NCI-H2196 (cell line): ENCODE measurements around the gene DTX3.
"Not testable (repeated sequence)": the region's sequence is repeated elsewhere in the genome, so short reads cannot be mapped to it uniquely, and the experiment has no call there.

Experiments used
- DNase-seq: peaks from one replicate; lab custom pipeline; 2025; ENCODE audit not compliant: unreplicated experiment; lab: John Stamatoyannopoulos, UW

DTX3 gene

DNA sequence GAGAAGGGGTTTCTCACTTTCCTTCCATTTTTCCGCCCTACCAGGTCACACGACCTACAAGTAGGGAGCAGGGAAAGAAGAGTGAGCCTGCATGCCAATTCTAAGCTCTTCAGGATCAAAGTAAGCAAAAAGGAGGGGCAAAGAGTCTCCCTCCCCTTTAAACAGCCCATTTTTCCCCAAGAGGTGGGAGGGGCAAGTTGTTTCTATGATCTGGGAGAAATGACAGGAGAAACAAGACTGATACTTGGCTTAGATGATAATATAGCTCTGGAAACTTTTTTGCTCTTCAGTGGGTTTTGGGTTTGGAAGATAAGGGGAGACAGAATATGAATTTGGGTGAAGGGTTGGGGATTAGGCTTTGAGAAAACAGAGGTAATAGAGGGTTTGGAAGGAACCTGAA is 1.8 kb downstream of the DTX3 start:
- DNase-seq, result no peak

DNA sequence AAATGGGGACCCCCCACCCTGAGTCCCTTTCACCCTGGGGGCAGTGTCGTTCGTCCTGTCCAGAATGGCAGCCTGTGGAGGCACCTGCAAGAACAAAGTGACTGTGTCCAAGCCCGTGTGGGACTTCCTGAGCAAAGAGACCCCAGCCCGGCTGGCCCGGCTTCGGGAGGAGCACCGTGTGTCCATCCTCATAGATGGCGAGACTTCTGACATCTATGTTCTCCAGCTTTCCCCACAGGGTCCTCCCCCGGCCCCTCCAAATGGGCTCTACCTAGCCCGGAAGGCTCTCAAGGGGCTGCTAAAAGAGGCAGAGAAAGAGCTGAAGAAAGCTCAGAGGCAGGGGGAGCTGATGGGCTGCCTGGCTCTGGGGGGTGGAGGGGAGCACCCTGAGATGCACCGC is 2.2 kb downstream of the DTX3 start:
- no peak for DNase-seq

DNA sequence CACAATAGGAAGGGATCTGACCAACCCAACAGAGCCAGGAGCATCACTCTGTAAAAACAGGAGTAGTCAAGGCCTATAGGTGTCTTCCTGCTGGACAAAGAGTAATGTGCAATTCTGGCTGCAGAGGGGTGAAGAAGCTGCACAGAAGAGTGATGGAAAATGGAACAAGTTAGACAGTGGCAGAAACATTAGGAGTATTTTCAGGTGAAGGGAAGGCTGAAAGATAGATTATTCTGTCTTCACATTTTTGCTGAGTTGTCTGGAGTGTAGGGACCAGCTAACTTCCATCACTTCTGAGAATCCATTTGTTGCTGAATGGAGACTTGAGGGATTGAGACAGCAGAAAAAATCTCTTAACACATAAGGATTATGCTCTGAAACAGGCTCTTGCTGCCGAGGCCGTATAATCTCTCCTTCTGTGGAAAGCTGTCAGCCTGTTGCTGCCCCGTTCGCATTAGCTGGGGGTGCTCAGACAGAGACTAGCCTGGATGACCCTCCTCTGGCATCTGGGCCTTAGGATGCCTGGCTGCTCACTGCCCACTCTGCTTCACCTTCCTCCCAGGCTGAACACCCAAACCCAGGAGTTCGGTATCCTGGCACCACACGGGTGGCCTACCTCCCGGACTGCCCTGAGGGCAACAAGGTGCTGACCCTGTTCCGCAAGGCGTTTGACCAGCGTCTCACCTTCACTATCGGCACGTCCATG is 3.5 kb downstream of the DTX3 start:
- no peak for DNase-seq

DNA sequence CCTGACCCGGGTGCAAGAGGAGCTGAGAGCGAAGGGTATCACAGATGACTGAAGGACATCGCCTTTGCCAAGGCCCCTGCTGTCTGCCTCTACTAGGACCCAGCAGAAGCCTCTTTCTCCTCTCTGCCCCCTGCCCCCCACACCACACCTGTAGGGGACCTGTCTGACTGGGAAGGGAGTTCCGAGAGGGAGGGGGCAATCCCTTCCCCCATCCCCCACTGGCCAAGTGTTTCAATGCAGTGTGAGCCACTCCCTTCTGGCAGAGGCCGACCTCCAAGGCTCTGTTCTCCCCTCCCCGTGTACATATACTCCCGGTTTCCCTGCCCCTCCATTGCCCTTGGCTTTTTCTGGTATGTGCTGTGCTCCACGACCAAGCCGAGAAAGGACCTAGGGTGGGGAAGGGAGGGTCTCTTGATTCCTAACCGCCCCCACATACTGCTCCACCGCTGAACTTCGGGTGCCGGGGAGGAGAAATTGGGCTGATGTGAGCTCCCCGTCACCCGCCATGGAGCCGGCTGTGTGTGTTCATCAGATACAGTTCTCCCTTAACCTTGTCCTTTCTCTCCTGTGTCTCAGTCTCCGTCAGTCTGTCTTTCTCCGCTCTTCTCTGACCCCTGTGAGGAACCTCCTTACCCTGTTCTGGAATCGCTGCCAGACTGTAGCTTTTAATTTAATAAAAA is 4.6 kb downstream of the DTX3 start:
- DNase-seq, result no peak

DNA sequence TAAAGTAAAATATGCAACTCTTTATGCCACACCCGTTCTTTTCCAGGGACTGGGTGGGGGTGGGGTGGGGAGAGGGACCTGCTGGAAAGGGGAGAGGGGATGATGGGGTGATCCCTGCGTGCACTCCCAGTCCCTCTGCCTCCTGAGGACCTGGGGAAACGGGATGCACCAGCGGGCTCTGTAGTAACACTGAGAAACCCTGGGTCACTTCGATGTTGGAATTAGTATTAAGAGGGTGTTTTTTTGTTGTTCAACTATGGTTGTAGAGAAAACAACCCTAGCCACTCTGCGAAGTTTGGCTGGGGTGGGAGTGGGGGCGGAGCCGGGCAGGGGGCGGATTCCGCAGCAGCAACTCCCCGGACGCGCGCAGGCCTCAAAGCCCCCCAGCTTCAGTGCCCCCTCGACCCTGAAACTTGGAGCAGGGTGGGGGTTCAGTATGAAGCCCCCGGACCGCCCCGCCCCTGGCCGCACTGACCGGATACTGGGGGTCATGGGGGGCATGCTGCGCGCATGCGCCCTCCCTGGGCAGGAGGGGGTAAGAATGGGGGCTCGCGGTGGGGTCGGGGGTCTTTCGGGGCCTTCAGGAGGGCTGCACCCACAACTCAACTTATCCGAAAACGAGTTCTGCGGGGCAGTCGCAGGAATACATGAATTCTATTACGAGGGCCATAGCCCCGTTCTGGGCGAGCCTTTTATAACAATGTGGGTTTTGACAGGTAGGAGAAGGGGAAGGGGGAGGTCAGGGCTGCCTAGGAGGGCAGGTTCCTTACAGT is 5.3 kb downstream of the DTX3 start:
- no peak for DNase-seq

DNA sequence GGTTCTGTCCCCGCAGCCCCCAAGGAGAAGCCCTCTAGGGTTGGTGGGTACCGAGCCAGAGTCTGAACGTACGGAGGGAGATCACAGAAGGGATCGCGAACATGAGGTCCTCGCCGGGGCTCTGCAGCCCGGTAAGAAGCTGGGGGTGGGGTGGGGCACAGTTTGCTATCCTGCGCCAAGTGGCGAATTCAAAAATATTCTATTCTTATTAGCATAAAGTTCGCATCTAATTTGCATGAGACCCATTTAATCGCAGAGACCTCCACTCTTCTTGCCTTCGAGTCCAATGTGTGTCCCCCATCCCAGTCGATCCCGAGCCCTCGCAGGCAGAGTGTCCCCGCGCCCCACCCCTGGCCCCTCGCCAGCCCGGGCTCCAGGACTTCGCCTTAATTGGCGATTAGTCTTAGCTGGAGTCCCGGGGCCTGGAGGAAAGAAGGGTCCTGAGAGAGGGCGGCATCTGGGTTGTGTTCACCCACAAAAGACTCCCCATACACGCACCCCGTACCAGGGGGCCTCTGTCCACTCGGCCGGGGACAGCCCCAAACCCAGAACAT is 6.0 kb downstream of the DTX3 start:
- no peak for DNase-seq

DNA sequence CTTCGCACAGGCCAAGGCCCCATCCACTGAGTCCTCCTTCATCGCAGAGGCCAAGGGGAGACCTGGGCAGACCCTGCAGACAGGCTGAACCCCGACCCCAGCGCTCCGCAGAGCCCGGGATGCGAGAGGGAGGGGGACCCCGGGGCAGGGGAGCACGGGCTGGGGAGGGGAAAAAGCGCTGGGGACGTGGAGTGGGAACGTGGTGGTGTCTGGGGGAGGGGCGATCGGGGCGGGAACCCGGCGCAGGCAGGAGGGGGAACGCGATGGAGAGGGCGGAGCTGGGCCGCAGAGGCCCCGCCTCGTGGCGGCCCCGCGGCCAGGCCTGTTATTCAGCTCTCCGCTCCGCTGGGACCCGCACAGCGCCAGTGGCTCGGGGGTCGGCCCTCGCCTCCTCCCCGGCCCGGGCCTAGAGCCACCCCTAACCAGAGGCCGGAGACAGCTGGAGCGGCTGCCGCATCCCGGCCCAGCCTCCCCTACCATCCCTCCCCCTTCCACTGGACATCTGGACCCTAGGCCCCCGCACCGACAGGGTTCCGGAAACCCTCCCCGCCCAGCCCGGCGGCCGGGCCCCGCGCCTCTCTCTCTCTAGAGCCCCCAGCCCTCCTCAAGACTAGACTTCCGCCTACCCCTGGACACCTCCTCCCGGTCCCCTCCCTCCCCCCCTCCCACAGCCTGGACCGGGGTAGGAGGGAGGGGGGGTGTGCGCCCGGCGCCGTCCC is 6.6 kb downstream of the DTX3 start, which contains the start of gene ARHGEF25:
Gene ARHGEF25 (plus strand): TSS at position 328 of the 719 bp plus-strand sequence. CDS start 460 bp downstream, outside the sequence.
- DNase-seq, result peak; percentile 50

DNA sequence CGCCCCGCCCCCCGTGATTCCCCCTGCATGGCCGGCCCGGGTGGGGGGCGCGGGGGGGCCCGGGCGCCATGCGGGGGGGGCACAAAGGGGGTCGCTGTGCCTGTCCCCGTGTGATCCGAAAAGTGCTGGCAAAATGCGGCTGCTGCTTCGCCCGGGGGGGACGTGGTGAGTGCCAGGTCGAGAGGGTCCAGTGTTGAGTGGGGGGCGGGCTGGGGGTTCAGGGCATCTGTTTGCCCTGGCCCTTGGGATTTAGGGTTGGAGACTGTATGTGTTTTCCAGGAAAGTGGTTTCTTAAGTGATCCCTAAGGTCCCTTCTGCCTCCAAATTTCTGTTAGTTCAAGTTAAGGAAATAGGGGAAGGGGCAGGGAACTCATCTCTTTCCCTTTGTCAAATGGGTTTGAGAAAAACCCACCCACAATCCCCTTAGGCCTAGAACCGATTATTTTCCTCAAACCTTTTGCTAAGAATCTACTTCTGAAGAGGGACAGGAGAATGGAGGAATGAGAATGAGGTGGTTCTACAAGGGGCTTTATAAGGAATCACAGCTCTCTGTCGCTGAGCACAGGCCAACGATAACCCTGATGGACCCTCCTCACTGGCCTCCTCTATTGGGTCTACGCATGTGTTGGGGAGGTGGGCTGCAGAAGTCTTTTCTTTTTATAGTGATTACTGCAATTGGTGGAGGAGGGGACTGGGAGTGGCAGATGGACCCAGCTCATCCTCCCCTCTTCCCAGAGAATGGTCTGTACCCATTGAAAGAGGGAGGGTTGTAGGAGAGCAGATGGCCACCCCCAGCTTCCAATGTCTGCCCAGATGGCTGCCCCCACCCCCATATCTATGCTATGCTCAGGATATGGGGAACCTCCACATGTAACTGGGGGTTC is 7.4 kb downstream of the DTX3 start:
- no peak for DNase-seq

DNA sequence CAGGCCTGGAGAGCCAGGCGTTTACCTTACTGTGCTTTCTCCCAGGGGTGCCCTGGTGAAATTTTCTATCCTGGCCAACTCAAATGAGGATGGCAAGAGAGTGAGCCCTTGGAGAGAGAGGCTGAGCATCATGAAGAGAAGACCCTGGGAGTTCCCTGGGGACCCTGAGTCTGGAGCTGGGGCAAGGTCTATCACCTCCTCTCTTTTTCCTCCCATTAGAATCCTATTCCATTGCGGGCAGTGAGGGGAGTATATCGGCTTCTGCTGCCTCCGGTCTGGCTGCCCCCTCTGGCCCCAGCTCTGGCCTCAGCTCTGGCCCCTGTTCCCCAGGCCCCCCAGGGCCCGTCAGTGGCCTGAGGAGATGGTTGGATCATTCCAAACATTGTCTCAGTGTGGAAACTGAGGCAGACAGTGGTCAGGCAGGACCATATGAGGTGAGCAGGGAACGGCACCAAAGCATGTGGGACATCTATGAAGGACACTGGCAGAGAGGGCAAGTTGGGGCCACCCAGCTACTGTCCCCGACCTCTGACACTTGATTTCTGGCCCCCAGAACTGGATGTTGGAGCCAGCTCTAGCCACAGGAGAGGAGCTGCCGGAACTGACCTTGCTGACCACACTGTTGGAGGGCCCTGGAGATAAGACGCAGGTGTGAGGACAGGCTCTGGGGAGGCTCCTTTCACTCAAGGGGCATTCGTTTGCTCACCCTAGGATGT is 8.2 kb downstream of the DTX3 start:
- no peak for DNase-seq

DNA sequence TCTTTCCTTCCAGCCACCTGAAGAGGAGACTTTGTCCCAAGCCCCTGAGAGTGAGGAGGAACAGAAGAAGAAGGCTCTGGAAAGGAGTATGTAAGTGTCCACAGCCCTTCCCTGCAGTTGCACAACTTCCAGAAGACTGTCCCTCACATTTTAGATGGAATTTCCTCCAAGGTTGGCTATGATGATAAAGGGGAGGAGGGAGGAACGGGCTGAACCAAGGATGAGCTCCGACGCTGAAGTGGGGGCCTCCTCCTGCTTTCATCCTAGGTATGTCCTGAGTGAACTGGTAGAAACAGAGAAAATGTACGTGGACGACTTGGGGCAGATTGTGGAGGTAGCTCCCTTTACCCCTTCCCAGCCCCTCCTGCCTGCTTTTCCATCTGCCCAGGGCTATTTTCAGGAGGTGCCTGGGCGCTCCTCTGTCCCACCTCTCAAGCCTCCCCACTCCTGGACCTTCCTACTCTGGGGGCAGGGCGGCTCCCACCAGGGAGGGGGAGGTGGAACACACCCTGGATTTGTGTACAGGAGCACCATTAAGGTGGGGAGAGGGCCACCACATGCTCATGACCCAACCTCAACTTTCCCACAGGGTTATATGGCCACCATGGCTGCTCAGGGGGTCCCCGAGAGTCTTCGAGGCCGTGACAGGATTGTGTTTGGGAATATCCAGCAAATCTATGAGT is 8.9 kb downstream of the DTX3 start:
- no peak for DNase-seq

DNA sequence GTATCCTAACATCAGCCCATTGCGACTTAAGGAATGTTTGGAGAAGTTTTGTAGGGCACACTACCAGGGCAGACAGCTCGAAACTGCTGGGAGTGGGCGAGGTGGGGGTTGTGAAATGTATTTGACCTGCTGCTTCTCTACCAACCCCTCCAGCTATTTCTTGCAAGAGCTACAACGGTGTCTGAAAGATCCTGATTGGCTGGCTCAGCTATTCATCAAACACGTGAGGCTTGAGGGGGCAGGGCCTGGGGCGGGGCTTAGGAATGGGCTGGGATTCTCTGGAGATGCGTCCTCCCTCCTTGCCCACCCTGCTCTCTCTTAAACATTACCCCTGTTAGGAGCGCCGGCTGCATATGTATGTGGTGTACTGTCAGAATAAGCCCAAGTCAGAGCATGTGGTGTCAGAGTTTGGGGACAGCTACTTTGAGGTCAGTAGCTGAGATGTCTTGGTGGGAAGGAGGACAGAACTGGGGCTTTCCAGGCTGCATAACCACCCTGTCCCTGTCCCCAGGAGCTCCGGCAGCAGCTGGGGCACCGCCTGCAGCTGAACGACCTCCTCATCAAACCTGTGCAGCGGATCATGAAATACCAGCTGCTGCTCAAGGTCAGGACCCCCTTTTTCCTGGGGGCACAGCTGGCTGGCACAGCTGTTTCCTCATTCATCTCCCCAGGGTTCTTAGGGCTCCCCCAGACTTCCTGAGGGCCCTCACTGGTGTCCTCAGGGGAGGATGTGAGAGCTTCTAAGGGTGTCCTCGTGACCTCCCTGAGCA is 9.7 kb downstream of the DTX3 start:
- peak; percentile 16 for DNase-seq

DNA sequence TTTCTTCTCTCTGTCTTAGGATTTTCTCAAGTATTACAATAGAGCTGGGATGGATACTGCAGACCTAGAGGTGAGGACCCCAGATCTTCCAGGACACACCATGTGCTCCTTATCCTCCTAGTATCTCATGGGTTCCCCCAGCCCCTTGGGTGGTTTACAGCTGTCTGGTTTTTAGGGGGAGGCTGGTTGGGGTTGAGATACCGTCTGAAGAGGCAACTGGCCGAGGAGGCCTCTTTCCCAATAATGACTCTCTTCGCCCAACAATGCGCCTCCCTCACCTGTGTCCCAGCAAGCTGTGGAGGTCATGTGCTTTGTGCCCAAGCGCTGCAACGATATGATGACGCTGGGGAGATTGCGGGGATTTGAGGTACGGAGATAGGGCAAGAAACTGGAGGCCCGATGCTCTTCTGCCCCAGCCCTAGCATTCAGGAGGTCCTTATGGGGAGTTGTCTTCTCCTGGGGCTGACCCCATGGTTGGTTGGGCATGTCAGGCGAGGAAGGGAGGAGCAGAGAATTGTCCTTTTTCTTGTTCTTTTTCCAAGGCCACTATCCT is 10.4 kb downstream of the DTX3 start:
- no peak for DNase-seq

DNA sequence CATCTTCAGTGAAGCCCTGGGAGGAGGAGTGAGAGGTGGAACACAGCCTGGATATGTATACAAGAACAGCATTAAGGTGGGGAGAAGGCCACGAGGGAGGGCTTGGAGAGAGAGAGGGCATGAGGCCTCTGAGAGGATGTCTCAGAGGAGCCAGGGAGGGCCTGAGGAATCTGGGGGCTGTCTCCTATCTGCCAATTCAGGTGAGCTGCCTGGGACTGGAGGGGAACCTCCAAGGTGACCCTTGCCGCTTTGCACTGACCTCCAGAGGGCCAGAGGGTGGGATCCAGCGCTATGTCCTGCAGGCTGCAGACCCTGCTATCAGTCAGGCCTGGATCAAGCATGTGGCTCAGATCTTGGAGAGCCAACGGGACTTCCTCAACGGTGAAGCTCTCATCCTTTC is 11.0 kb downstream of the DTX3 start:
- DNase-seq, result no peak

DNA sequence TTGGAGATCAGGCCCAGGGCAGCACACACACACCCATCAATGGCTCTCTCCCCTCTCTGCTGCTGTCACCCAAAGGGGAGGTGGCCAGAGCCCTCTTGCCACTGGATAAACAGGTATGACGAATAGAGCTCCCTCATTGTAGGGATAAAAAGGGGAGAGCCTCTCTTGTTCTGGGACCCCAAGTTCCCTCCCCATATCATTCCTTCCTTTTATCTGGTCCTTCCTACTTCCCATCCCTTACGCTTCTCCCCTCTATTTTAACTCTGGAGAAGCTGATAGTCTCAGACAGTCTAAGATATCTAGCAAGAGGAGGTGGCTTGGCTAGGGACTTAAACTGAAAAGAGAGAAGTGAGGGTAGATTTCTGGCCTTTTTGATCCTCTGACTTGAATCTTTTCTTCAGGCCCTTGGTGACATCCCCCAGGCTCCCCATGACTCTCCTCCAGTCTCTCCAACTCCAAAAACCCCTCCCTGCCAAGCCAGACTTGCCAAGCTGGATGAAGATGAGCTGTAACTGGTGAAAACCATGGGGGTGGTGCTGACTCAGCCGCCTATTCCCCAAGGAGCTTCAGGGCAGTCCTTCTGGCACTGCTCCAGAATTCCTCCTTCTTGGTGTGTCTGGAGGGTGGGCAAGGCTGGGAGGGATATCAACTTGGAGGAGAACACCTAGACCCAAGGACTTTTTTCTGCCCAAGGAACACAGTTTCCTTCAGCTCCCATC is 11.9 kb downstream of the DTX3 start:
- DNase-seq, result no peak

DNA sequence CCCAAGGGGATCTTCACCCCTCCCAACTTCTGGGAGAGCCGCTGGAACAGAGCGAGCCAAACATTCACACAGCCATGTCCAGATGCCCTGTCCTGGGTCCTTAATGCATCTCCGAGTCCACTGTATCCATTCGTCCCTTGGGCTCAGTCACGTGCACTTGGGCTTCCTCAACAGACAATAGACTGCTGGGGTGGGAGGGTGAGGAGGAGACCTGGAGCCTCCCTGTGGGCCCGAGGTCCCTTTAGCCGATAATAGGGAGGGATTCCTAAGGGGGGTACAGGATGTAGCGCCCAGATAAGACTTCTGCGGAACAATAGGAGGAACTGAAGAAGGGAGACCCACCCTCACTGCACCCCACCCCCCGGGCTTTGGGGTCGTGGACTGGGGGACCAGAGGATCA is 13.3 kb downstream of the DTX3 start:
- DNase-seq, result no peak

DNA sequence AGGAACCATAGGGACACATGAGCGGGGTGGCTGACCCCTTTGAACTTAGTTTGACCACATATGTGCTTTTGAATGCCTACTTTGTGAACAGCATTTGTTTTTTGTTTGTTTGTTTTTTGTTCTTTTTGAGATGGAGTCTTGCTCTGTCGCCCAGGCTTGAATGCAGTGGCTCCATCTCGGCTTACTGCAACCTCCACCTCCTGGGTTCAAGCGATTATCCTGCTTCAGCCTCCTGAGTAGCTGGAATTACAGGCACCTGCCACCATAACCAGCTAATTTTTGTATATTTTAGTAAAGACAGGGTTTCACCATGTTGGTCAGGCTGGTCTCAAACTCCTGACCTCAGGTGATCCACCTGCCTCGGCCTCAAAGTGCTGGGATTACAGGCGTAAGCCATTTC is 13.8 kb downstream of the DTX3 start:
- not testable (repeated sequence) for DNase-seq

DNA sequence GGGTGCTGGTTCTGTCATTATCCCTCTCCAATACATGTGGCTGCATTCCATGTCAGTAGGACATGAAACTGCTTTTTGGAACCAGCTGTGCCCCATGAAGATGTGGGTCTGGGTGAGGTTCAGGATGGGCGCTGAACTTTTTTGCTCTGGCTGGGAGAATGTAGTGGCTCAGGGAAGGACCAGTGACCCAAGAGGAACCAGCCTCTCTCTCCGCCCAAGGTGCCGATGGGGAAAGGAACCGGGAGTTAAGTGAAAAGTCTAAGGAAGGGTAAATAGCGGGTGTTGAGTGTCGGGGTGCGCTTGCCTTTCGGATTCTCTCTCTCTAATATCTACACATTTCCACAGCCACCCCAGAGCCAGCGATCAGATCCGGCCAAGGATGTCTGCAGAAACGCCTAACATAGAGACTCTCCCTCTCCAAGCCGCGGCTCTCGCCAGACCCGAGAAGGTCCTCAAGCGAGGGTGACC is 14.4 kb downstream of the DTX3 start:
- DNase-seq, result no peak
